ENCODE measurements around the gene LRRC4C. TPM values are rescaled to one million over a fixed set of nuclear protein-coding genes. Genes with fewer than 3 reads are reported as not detected.

Gene LRRC4C
- total RNA-seq, 1 donor from 2014 or later = 0.64 TPM

GRCh38 chr11:40360206-40360798 is 1099.2 kb downstream of the LRRC4C start:
- Mint-ChIP-seq H3K36me3 (ENCODE audit: unreplicated experiment) (no peaks in the 10 kb centered on the region), H3K27ac (ENCODE audit: unreplicated experiment) (no peak overlapping the region), H3K27me3 (ENCODE audit: unreplicated experiment) (no peaks in the 10 kb centered on the region), H3K9me3 (ENCODE audit: unreplicated experiment) (no peaks in the 10 kb centered on the region), H3K4me3 (ENCODE audit: unreplicated experiment) (no peak overlapping the region), H3K4me1 (ENCODE audit: low read depth, unreplicated experiment) (no peaks in the 10 kb centered on the region)
- TF ChIP-seq CTCF (IDR thresholded peaks at IDR 0.05; ENCODE audit: partially characterized antibody, unreplicated experiment) = no peak
- no peak for DNase-seq

- Mint-ChIP-seq H3K4me3 (ENCODE audit: unreplicated experiment) (no peak overlapping the region), H3K9me3 (ENCODE audit: unreplicated experiment) (no peaks in the 10 kb centered on the region), H3K27ac (ENCODE audit: unreplicated experiment) (no peak overlapping the region), H3K4me1 (ENCODE audit: low read depth, unreplicated experiment) (no peaks in the 10 kb centered on the region), H3K36me3 (ENCODE audit: unreplicated experiment) (no peaks in the 10 kb centered on the region), H3K27me3 (ENCODE audit: unreplicated experiment) (no peaks in the 10 kb centered on the region)
- no peak for TF ChIP-seq CTCF (IDR thresholded peaks at IDR 0.05; ENCODE audit: partially characterized antibody, unreplicated experiment)
- DNase-seq = no peak
Measured at GRCh38 chr11:40354121-40354520, 1105.3 kb downstream of the LRRC4C start.

GRCh38 chr11:40340911-40341310 is 1118.5 kb downstream of the LRRC4C start:
- Mint-ChIP-seq H3K9me3 (ENCODE audit: unreplicated experiment) (no peaks in the 10 kb centered on the region), H3K27ac (ENCODE audit: unreplicated experiment) (no peak overlapping the region), H3K4me3 (ENCODE audit: unreplicated experiment) (no peak overlapping the region), H3K27me3 (ENCODE audit: unreplicated experiment) (no peaks in the 10 kb centered on the region), H3K4me1 (ENCODE audit: low read depth, unreplicated experiment) (no peaks in the 10 kb centered on the region), H3K36me3 (ENCODE audit: unreplicated experiment) (no peaks in the 10 kb centered on the region)
- TF ChIP-seq CTCF (IDR thresholded peaks at IDR 0.05; ENCODE audit: partially characterized antibody, unreplicated experiment) = no peak
- DNase-seq = no peak

- TF ChIP-seq CTCF (IDR thresholded peaks at IDR 0.05; ENCODE audit: partially characterized antibody, unreplicated experiment) = no peak
- Mint-ChIP-seq H3K27me3 (ENCODE audit: unreplicated experiment) (no peaks in the 10 kb centered on the region), H3K27ac (ENCODE audit: unreplicated experiment) (no peak overlapping the region), H3K9me3 (ENCODE audit: unreplicated experiment) (no peaks in the 10 kb centered on the region), H3K4me3 (ENCODE audit: unreplicated experiment) (no peak overlapping the region), H3K4me1 (ENCODE audit: low read depth, unreplicated experiment) (no peaks in the 10 kb centered on the region), H3K36me3 (ENCODE audit: unreplicated experiment) (no peaks in the 10 kb centered on the region)
- no peak for DNase-seq
Measured at GRCh38 chr11:40338739-40339138, 1120.7 kb downstream of the LRRC4C start.

- no peak overlapping the region for H3K27ac Mint-ChIP-seq (ENCODE audit: unreplicated experiment)
- no peaks in the 10 kb centered on the region for H3K27me3 Mint-ChIP-seq (ENCODE audit: unreplicated experiment)
- no peaks in the 10 kb centered on the region for H3K36me3 Mint-ChIP-seq (ENCODE audit: unreplicated experiment)
- no peaks in the 10 kb centered on the region for H3K4me1 Mint-ChIP-seq (ENCODE audit: low read depth, unreplicated experiment)
- H3K4me3 Mint-ChIP-seq (ENCODE audit: unreplicated experiment) = no peak overlapping the region
- H3K9me3 Mint-ChIP-seq (ENCODE audit: unreplicated experiment) = no peaks in the 10 kb centered on the region
- no peak for TF ChIP-seq CTCF (IDR thresholded peaks at IDR 0.05; ENCODE audit: partially characterized antibody, unreplicated experiment)
- DNase-seq = no peak
Measured at GRCh38 chr11:40338062-40338461, 1121.4 kb downstream of the LRRC4C start.
